ENCODE data around the gene PLEKHG4.

The PLEKHG4 gene

DNA sequence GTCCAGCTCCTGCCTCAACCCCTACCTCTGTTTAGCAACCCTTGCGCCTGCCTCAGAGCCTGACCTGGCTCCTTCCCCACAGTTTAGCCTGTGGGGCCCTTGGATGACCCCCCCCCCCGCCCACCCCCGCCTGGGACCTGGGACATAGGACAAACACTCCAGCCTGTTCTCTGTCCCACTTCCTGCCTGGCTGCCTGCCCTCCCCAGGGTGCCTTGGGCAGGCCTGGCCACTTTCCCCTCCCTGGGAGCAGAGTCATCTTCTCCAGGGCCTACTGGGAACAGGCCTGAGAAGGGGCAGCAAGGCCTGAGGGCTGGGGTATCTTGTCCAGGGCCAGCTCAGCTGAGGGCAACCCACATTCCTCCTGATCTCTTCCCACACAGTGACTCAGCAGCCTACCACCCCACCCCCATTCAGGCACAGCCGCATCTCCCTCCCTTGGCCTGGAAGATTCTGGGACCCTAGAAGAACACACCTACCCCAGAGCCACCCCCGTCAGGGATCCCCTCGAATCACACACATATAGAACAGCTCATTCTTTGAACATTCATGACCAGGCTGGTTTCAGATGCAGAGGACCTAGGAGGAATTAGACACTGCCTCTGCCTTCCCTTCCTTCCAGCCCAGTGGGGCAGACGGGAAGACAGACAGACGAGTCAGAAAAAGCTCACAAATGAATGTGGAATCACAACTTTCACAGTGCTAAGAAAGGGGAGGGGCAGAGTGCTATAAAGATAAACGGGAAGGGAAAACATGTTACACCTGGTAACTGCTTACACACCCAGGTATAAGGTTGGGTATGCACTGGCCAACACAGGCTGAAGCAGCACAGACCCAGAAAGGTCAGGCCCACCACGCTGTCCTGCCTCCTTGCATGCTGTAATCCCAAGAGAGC, 38.1 kb upstream of the PLEKHG4 start:
- peak; percentile 73 for DNase-seq (ENCODE audit: low read depth)
- H3K4me3 ChIP-seq (ENCODE audit: low read depth, low read length), result no peak overlapping the region
- no peak for TF ChIP-seq CTCF (conservative IDR thresholded peaks at IDR 0.05; ENCODE audit: low read depth, low read length)

DNA sequence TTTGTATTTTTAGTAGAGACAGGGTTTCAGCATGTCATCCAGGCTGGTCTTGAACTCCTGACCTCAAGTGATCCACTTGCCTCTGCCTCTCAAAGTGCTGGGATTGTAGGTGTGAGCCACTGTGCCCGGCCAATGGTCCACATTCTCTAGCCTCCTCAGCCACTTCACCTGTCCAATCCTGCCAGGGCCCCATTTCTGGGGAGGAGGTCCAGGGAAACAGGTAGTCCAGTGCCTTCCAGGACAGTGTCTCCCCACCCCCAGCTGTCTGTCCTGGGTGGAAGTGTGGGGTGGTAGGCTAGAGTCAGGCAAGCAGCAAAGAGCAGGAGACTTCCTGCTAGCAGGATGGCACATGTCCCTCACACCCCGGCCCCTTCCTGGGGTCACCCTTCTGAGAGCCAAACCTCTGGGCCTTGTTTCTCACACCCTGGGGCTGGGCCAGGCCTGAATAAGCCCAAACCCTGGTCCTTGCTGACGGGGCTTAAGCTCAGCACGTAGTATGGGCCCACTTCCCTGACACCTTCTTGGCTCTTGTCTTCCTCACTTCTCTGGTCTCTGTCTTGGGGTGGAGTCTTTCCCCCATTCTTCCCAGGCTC, 37.1 kb upstream of the PLEKHG4 start:
- no peak overlapping the region for H3K4me3 ChIP-seq (ENCODE audit: low read depth, low read length)
- no peak for TF ChIP-seq CTCF (conservative IDR thresholded peaks at IDR 0.05; ENCODE audit: low read depth, low read length)
- DNase-seq (ENCODE audit: low read depth), result no peak

DNA sequence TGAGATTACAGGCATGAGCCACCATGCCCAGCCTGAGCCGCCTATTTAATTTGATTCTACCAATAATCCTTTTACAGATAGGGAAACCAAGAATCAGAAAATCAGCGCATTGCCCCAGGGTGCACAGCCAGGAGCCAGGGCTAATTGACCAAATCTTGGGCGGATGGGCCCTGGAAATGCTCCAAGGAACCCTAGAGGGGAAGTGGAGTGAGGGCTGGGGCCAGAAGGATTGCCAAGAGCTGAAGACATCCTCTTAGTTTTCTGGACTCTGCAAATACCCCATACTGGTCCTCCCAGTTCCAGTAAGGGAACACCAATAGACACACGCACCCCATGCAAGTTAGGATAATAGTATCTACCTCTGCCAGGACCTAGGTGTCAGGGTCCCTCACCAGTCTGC, 35.9 kb upstream of the PLEKHG4 start:
- no peak for TF ChIP-seq CTCF (conservative IDR thresholded peaks at IDR 0.05; ENCODE audit: low read depth, low read length)
- no peak for DNase-seq (ENCODE audit: low read depth)
- no peak overlapping the region for H3K4me3 ChIP-seq (ENCODE audit: low read depth, low read length)

- no peak for TF ChIP-seq CTCF (conservative IDR thresholded peaks at IDR 0.05; ENCODE audit: low read depth, low read length)
- H3K4me3 ChIP-seq (ENCODE audit: low read depth, low read length), result peak overlapping the region; percentile 12
Measured at GRCh38 chr16:67244387-67245185, 34.7 kb upstream of the PLEKHG4 start.

GRCh38 chr16:67245186-67245585, 34.1 kb upstream of the PLEKHG4 start:
- DNase-seq (ENCODE audit: low read depth), result no peak
- no peak for TF ChIP-seq CTCF (conservative IDR thresholded peaks at IDR 0.05; ENCODE audit: low read depth, low read length)
- peak overlapping the region; percentile 18 for H3K4me3 ChIP-seq (ENCODE audit: low read depth, low read length)

More at GRCh38 chr16:67244387-67245185, 34.7 kb upstream of the PLEKHG4 start:
- DNase-seq (ENCODE audit: low read depth), result peak; percentile 88

DNA sequence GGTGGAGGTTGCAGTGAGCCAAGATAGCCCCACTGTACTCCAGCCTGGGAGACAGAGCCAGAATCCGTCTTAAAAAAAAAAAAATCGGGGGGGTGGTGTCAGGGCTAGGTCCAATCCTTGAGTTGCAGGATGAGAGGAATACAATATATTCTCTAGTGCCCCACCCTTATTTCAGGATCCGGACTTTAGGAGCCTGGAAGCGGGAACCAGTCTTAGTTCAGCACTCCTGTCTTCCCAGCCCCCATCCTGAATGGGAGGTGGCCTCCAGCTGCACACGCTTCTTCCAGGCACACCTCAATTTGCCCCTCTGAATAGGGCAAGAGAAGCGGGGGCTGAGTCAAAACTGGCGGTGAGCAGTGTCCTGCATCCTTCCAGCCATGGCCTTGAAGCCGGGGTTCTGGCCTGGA, 33.7 kb upstream of the PLEKHG4 start:
- no peak for DNase-seq (ENCODE audit: low read depth)
- TF ChIP-seq CTCF (conservative IDR thresholded peaks at IDR 0.05; ENCODE audit: low read depth, low read length), result no peak
- peak overlapping the region; percentile 72 for H3K4me3 ChIP-seq (ENCODE audit: low read depth, low read length)
